Pulmonary artery endothelial cell (primary cell): ENCODE data around the gene KCNG2. TPM values are rescaled to one million over a fixed set of nuclear protein-coding genes. Genes with fewer than 3 reads are reported as not detected.

Experiments used
- DNase-seq: peaks from one replicate; pipeline ENCODE4 v3.0.0-alpha.2; 2011; ENCODE audit warnings: low read depth, low spot score
- total RNA-seq: library from RNA; depleted of rRNA; stranded (reverse); fragments of >200 nt; gene quantifications from 2 replicates; pipeline ENCODE4 v1.2.3, GENCODE V29; 2014

The KCNG2 gene
- total RNA-seq, 1 donor from 2014 or later = not detected

DNA sequence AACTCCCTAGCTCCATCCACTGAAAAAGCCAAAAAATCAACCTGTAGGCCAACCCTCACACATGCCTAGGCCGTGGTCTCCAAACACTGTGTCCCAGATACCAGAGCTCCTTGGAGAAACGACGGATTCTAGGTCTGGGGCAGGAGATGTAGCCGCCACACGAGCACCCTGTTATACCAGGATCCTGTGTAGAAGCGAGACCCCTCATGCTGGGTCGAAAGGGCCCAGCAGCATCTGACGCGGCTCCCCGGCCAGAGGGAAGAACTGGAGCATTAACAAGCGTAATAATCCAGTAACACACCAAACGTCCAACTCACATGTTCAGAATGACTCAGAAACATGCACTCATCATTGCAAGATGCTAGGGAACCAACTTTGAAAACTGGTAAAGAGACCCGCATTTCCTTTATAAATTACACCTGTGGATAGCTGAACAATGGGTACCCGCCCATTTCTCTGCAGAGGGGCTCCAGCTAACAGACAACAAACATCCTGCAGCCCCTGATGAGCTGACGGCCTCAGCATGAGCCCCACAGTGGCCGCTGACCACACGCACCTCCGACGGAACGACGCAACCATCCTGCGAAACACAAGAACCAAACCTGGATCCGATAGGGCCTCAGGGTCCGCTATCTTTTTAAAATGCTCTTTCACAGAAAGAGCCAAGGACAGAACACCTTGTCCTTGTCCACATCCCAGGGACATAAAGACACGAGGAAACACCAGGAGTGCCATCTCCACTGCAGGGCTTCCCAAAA is 139.5 kb downstream of the KCNG2 start:
- no peak for DNase-seq

- no peak for DNase-seq
Observed at GRCh38 chr18:79938196-79938595, 140.5 kb downstream of the KCNG2 start.

DNA sequence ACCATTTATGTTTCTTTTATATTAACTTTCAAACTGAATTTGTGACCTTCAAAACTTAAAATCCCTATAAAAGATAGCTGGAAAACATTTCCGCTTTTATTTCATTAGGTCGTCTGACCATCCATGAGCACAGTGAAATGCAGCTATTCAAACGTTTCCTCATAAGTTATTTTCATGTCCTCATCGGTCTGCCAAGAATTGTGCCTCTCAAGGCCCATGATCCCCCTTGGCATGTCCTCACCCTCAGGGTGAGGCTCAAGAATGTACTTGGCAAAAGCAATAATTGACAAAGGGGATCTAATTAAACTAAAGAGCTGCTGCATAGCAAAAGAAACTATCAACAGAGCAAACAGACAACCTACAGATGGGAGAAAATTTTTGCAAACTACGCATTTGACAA is 141.4 kb downstream of the KCNG2 start:
- DNase-seq = no peak

GRCh38 chr18:79940126-79940813 is 142.5 kb downstream of the KCNG2 start:
- DNase-seq = no peak

GRCh38 chr18:79940814-79941472 is 143.2 kb downstream of the KCNG2 start:
- DNase-seq = no peak

GRCh38 chr18:79941473-79942119 is 143.9 kb downstream of the KCNG2 start:
- no peak for DNase-seq

DNA sequence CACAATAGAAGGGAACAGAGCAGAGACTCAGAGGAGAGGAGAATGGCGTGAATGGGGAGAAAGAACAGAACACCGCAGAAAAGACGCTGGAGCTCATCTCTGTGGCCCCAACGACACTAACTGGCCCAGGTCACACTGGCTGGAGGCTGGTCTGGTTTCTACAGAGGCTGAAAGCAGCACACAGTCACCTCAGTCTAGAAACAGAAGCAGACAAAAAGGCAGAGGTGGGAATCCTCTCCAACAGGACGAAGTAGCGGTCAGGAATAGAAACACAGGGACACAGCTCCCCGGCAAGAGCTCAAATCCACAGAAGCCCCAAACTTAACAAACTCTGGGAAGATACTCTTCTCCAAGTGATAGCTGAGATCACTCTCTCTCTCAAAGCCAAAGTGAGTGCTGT is 144.5 kb downstream of the KCNG2 start:
- DNase-seq = no peak

- no peak for DNase-seq
Observed at GRCh38 chr18:79942786-79943607, 145.3 kb downstream of the KCNG2 start.

DNA sequence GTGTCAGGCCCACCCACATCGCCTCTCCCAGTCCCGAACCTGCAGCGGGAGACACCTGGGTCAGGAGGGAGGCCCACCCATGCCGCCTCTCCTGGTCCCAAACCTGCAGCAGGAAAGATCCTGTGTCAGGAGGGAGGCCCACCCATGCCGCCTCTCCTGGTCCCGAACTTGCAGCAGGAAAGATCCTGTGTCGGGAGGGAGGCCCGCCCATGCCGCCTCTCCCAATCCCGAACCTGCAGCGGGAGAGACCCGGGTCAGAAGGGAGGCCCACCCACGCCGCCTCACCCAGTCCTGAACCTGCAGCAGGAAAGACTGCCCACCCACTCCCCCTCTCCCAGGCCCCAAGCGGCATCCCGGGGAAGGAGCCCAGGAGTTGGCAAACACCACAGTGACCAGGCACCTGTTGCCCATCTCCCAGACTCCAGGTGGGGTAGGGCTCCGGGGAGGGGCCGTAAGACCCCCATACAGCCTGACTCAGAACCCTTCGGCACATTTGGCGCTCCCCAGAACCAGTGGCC is 145.9 kb downstream of the KCNG2 start:
- no peak for DNase-seq

DNA sequence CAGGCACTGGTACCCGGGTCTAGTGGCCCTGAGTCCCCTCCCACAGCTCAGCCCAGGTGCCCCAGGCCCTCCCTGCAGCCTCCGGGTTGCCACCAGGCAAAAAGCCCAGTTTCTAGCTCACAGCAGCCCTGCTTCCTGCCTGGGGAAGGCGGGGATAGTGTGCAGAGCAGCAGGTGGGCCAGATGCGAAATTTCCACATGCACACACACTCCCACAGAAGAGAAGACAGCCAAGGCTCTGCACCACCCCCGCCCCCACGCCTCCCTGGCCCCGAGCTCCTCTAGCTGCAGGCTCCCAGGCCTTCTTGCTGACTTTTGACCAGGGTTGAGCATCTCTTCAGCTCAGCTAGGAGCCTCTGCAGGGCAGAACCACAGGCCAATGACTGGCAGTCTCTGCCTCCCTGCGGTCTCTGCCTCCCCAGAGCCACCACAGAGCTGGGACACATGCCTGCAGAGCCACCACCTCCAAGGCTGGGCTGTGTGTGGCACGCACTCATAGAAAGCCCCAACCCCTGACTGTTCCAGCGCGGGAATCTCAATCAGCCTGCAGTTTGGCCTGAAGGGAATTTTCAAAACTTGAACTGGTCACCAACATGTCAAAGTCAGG is 146.5 kb downstream of the KCNG2 start:
- DNase-seq = no peak

- no peak for DNase-seq
Observed at GRCh38 chr18:79944746-79945117, 147.0 kb downstream of the KCNG2 start.

GRCh38 chr18:79945118-79946042 is 147.6 kb downstream of the KCNG2 start:
- DNase-seq = no peak

- DNase-seq = no peak
Observed at GRCh38 chr18:79947054-79947755, 149.5 kb downstream of the KCNG2 start.

DNA sequence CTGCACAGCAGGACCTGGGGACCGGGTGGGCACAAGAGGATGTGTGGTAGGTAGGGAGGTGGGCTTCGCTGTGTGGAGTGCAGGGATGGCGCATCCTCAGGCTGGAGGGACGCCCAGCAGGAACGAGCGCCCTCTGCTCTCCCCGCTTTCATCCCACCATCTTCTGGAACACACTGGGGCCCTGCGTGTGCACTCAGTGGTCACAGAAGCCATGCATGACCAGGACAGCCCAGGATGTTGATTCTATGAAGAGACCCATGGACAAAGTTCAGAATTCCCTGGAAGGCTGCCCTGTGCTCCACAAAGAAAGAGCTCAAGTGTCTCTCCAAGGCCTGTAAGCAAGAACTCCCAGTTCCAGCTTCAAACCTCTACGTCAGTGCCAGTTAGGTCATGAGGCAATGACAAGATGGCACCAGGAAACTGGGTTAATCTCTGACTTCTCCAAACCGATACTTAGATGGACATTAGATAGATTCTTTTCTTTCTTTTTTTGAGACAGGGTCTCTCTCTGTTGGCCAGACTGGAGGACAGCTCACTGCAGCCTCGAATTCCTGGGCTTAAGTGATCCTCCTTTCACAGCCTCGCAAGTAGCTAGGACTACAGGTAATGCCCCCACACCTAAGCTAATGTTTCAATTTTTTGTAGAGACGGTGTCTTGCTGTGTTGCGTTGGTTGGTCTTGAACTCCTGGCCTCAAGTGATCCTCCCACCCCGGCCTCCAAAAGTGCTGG is 150.3 kb downstream of the KCNG2 start:
- no peak for DNase-seq

DNA sequence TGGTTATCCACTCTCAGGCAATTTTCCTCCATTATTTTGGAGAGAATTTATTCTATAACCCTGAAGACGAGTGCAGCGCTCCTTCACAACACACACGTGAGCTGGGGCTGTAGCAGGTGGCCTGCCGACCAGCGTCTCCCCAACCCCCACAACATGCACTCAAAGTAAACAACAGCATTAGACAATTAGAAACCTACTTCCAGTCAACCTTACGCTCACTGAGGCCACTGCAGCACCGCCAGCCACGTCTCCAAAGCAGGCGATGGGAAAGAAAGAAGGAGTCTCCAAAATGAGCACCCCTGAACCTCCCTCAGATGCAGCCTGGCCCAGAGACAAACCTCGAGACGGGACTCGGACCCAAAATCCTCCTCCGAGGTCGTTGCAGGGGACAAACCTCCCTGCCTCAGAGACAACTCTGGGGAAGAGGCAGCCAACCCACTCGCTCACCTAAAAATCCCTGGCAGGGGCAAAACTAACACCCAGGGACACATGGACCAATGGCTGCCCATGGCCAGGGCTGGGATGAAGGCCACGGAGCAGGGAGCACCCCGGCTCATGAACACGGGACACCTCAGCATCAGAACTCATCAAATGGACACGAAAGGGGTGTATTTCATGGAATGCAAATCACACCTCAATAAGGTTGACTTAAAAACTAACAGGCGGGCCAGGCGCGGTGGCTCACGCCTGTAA is 151.1 kb downstream of the KCNG2 start:
- no peak for DNase-seq
